H1 (cell line): Measurements from ENCODE around the gene RASGRP3. TPM values are rescaled to one million over a fixed set of nuclear protein-coding genes. Genes with fewer than 3 reads are reported as not detected.

Experiments
- POLR2AphosphoS5 ChIP-seq: IDR thresholded peaks from 2 replicates; pipeline ENCODE4 v1.6.1; 2011; ENCODE audit warnings: low read depth, low read length
- RAD21 ChIP-seq, 2 experiments: IDR thresholded peaks in 1 of 2; conservative IDR thresholded peaks in 1 of 2; 2 replicates each; pipeline ENCODE4 v1.6.1; 2011; ENCODE audit warnings: low read depth in 2 of 2, low read length in 2 of 2, improper control_type of control experiment in 1 of 2, inconsistent platforms in 1 of 2, mild to moderate bottlenecking in 1 of 2, moderate library complexity in 1 of 2
- RNF2 ChIP-seq: fragments of 200-900, 300-1000 bp; sonication (generic); IDR thresholded peaks from 2 replicates; pipeline ENCODE4 v1.7.1; 2016; ENCODE audit warnings: borderline replicate concordance, low read depth, mild to moderate bottlenecking, antibody characterized with exemption, low read length; ENCODE audit not compliant: poor library complexity, severe bottlenecking; ENCODE audit errors: missing control alignments
- polyA plus RNA-seq, 7 experiments: library from polyadenylated mRNA; depleted of rRNA in 3 of 7; stranded (reverse) in 5 of 7; unstranded in 2 of 7; fragments of >200 nt in 5 of 7; fragments of 200-250 nt in 2 of 7; gene quantifications; 1 replicate in 5 of 7; 2 replicates in 1 of 7; 4 replicates in 1 of 7; pipeline versions ENCODE4 v1.2.1 to v1.2.3, GENCODE V29; 2011 to 2013; ENCODE audit warnings: missing spikeins in 2 of 7, mixed read lengths in 2 of 7
- total RNA-seq: library from RNA; stranded (reverse); fragmentation: NEBNext Ultra II Directional; extraction: Animal tissue kit (Norgen Biotek cat#: 25700); gene quantifications from 2 replicates; pipeline ENCODE4 v1.2.1, GENCODE V29; 2021

Gene RASGRP3
- total and polyA plus RNA-seq, 2 of the 8 experiments (the other 6 are each of a cell fraction or from before 2014, with no cell fraction given), result 0.06 TPM; not detected in 1

DNA sequence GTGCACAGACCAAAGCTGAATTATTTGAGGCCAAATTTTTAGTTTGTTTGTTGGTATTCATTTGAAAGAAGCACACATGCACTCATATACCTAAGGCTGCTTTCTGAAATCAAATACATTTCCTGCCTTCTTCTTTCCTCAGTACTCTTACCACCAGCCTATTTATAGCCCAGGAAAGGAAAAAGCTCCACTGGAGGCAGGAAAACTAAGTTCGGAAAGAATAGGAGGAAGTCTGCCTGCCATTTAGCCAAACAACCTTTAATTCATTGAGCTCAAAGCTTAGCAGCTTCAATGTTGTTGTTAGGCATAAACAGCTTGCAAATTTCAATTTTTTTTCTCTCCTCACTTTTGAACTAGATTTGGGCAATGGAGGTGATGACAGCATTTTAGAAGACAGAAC, 40.4 kb upstream of the RASGRP3 start (continued):
- no peak for TF ChIP-seq RNF2
- TF ChIP-seq RAD21 (IDR thresholded peaks at IDR 0.05 in 1 of 2, conservative IDR thresholded peaks at IDR 0.05 in 1 of 2; ENCODE audit: low read depth in 2 of 2, low read length in 2 of 2), result no peak
- TF ChIP-seq POLR2AphosphoS5, result no peak
- TF ChIP-seq, all 59 proteins: peak for 0
